NCI-H2196 treated with DMSO at 0.1 percent for 48 hours (cell line): ENCODE measurements around the gene LMTK3.

Experiments
- DNase-seq: peaks from one replicate; lab custom pipeline; 2025; ENCODE audit not compliant: unreplicated experiment; lab: John Stamatoyannopoulos, UW

LMTK3 gene

GRCh38 chr19:48471836-48472235 lies 39.8 kb downstream of the LMTK3 start:
- no peak for DNase-seq

- DNase-seq: no peak
Measured at GRCh38 chr19:48470856-48471255, 40.8 kb downstream of the LMTK3 start.

GRCh38 chr19:48469934-48470680 lies 41.5 kb downstream of the LMTK3 start:
- no peak for DNase-seq

- DNase-seq: peak; percentile 61
Measured at GRCh38 chr19:48469289-48469881, 42.2 kb downstream of the LMTK3 start, which contains the start of gene CYTH2. Gene CYTH2 (plus strand): TSS chr19:48469369. CDS start chr19:48469508, 139 bp downstream.

DNA sequence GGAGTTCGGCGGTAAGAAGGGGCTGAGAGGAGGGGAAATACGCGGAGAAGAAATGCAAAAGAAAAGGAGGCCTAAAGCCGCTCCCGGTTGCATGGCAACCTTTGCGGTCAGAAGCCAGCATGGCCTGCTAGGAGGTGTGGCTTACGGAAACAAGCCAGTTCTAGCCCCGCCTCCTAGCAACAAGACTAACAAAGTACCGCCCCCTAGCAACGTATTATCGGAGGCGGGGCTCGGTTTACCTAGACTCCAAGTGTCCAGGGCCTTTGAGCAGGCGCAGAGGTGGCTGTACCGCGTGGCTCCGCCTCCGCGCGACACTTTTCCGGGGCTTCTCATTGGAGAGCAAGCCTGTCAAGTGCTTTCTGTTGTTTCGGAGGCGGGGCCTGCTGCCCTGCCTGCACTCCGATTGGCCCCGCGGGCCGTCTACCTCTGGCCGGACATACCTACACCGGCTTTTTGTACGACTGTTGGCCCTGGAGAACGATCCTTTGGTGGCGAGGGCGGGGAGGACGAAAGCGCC lies 42.8 kb downstream of the LMTK3 start:
- peak; percentile 99 for DNase-seq

DNA sequence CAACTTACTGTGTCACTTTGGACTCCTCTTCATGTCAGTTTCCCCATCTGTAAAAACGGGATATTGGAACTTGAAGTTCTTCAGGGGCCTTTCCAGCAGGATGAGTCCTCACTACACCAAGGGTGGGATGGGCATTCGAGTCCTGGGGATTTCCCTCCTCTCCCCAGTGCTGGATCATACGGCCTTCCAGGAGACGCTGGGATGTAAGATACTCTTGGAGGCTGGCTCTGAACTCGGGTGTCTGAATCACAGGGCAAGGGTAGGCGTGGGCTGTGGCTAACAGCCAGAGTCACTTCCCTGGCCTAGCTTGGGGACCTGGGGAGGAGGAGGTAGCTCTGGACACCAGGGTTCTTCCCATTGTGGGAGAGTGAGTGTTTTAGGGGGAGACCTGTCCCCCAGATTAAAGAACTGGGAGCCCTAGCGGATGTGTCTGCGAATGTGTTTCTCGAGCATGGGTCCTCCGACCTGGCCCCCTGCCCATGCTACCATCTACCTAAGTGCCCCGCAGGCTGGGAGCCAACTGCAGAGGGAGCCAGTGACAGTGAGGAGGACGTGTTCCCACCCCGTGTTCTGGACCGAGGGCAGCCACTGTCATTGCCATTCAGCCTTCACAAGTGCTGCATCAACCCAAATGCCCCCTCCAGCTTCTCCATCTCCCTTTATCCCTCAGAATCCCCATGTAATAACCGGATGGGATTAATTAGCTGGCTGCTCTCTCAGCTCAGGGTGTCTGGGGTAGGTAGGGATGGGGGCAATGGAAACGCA lies 44.9 kb downstream of the LMTK3 start:
- no peak for DNase-seq

- DNase-seq: no peak
Measured at GRCh38 chr19:48465215-48465614, 46.4 kb downstream of the LMTK3 start.

GRCh38 chr19:48461982-48462655 lies 49.5 kb downstream of the LMTK3 start:
- DNase-seq: no peak

- no peak for DNase-seq
Measured at GRCh38 chr19:48461651-48461981, 50.0 kb downstream of the LMTK3 start.

- DNase-seq: no peak
Measured at GRCh38 chr19:48458016-48458415, 53.6 kb downstream of the LMTK3 start.

DNA sequence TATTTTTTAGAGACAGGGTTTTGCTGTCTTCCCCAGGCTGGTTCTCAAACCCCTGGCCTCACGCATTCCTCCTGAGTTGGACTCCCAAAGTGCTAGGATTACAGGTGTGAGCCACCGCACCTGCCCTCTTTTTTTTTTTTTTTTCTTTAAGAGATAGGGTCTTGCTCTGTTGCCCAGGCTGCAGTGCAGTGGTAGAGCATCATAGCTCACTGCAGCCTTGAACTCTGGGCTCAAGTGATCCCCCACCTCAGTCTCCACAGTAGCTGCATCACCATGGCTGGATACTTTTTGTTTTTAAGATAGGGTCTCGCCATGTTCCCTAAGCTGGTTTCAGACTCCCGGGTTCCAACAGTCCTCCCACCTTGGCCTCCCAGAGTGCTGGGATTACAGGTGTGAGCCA lies 54.8 kb downstream of the LMTK3 start:
- no peak for DNase-seq

- no peak for DNase-seq
Measured at GRCh38 chr19:48455908-48456562, 55.6 kb downstream of the LMTK3 start.

DNA sequence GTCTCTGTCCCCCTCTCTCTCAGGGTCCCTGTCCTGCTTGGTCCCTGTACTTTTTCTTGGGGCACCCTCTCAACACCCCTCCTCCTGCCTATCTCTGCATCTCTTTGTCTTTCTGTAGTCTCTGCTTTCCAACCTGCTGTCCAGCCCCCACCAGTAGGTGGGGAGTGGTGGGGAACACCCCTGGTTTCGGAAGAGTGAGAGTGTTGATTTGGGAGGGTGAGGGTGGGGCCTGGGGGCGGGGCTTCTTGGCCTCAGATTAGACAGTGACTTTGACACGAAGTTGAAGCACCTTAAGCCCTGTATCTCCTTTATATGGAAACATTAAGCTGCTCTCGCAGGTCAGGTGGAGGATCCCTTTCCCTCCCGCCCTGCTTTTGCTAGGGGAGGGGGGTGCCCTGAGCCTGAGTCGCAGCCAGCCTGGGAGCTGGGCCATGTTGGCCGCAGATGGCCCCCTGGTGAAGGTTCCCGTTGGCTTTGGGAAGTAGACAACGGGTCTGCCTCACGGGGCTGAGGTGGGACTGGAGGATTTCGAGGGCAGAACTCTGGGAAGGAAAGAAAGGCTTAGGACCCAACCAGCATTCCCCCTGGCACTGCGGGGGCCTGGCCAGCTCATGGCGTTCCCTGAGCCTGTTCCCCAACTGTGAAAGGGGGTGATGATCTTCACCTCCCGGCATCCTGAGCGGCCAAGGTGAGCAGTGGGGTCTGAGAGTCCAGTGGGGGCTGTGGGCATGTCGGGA lies 56.3 kb downstream of the LMTK3 start, which contains the start of gene KCNJ14:
Gene KCNJ14, plus strand, starts transcription at position 404 of the 737 bp plus-strand sequence. CDS start 6,151 bp downstream, outside the sequence.
- no peak for DNase-seq

- no peak for DNase-seq
Measured at GRCh38 chr19:48454150-48454730, 57.4 kb downstream of the LMTK3 start.

- no peak for DNase-seq
Measured at GRCh38 chr19:48452289-48453190, 59.1 kb downstream of the LMTK3 start.

- no peak for DNase-seq
Measured at GRCh38 chr19:48451624-48452023, 60.0 kb downstream of the LMTK3 start.

DNA sequence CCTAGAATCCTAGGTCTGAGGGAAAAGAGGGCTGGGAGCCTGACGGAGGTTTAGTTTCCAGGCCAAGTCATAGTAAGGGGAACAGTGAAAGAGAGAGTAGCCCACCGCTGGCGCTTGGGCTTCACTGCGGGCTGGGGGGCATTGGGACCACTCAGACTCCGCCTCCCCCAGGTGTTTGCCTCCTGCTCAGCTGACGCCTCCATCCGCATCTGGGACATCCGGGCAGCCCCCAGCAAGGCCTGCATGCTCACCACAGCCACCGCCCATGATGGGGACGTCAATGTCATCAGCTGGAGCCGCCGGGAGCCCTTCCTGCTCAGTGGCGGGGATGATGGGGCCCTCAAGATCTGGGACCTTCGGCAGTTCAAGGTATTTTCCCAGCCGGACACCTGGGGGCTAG lies 60.8 kb downstream of the LMTK3 start:
- DNase-seq: no peak

DNA sequence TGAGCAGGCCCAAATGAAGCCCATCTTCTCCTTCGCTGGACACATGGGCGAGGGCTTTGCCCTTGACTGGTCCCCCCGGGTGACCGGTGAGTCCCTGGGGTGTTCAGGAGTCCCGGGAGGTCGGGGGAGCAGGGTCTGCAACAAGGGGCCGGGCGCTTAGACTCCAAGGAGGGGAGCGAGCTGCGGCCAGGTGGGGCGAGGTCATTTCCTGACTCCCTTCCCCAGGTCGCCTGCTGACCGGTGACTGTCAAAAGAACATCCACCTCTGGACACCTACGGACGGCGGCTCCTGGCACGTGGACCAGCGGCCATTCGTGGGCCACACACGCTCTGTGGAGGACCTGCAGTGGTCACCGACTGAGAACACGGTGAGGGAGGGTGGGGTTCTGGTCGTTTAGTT lies 61.2 kb downstream of the LMTK3 start:
- no peak for DNase-seq

- DNase-seq: no peak
Measured at GRCh38 chr19:48448563-48448962, 63.1 kb downstream of the LMTK3 start.
